Transverse colon (tissue), 3 donors: ENCODE data around the gene DNAI2.

ENCODE experiments used
- POLR2A ChIP-seq: fragments of 450-650 bp; IDR thresholded peaks from one replicate; pipeline ENCODE4 v1.6.1; 2016; ENCODE audit warnings: antibody characterized with exemption, mild to moderate bottlenecking, moderate library complexity
- TF ChIP-seq, protein P1 (sequence below), 5 experiments: fragments of 200-600 bp in 3 of 5; fragments of 450-650 bp in 2 of 5; sonication (generic) in 3 of 5; IDR thresholded peaks; 1 replicate in 2 of 5; 2 replicates in 3 of 5; pipeline ENCODE4 v1.5.1; 2016 to 2017; ENCODE audit warnings: antibody characterized with exemption in 5 of 5, inconsistent platforms in 3 of 5, mild to moderate bottlenecking in 2 of 5, moderate library complexity in 1 of 5

DNA sequence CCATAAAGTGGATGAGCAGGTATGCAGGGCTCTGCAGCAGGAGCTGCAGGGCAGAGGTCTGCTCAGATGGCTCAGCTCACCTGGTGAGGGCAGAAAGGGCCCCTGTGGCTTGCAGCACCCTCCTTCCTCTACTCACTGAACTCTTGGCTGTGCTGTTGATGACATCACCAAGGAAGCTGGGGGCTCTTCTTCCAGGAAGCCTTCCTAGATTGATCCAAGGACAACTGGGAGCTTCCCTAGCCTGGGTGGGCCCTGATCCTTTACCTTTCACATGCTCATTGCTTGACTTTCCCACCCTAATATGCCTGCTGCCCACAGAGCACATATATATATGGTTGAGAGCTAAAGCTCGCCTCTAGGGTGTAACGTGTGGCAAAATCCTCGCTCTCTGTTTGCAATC is 54.5 kb downstream of the DNAI2 start:
- TF ChIP-seq, protein P1, sequence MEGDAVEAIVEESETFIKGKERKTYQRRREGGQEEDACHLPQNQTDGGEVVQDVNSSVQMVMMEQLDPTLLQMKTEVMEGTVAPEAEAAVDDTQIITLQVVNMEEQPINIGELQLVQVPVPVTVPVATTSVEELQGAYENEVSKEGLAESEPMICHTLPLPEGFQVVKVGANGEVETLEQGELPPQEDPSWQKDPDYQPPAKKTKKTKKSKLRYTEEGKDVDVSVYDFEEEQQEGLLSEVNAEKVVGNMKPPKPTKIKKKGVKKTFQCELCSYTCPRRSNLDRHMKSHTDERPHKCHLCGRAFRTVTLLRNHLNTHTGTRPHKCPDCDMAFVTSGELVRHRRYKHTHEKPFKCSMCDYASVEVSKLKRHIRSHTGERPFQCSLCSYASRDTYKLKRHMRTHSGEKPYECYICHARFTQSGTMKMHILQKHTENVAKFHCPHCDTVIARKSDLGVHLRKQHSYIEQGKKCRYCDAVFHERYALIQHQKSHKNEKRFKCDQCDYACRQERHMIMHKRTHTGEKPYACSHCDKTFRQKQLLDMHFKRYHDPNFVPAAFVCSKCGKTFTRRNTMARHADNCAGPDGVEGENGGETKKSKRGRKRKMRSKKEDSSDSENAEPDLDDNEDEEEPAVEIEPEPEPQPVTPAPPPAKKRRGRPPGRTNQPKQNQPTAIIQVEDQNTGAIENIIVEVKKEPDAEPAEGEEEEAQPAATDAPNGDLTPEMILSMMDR (IDR thresholded peaks at IDR 0.05) = no peak
- no peak for TF ChIP-seq POLR2A
